ENCODE data around the gene HRAS. TPM values are rescaled to one million over a fixed set of nuclear protein-coding genes. Genes with fewer than 3 reads are reported as not detected.

Gene HRAS
- total RNA-seq, 2 experiments from 2014 or later: 23.7 to 23.9 TPM

- H3K27ac ChIP-seq (ENCODE audit: low read depth in 1 of 2, low read length in 2 of 2): no peak overlapping the region
- Mint-ChIP-seq H3K4me3 (no peak overlapping the region), H3K27me3 (no peaks in the 10 kb centered on the region), H3K4me1 (ENCODE audit: low read depth) (no peaks in the 10 kb centered on the region), H3K36me3 (ENCODE audit: low read depth) (peaks cover 9% of the 10 kb centered on the region), H3K27ac (no peak overlapping the region), H3K9me3 (no peaks in the 10 kb centered on the region)
- POLR2A ChIA-PET: no interaction called here
- TF ChIP-seq CTCF (IDR thresholded peaks at IDR 0.05): no peak
- no peaks in the 10 kb centered on the region for H3K27me3 ChIP-seq (ENCODE audit: control insufficient read depth in 1 of 2, insufficient read depth in 2 of 2, low read length in 2 of 2)
- no peak for ATAC-seq (ENCODE audit: poor library complexity)
- DNase-seq: no peak
- H3K9me3 ChIP-seq (ENCODE audit: control insufficient read depth in 1 of 2, insufficient read depth in 1 of 2, low read length in 2 of 2): no peaks in the 10 kb centered on the region
- peaks cover 7% of the 10 kb centered on the region for H3K4me1 ChIP-seq (ENCODE audit: insufficient read depth, low read length)
- intact Hi-C loops (cut with DNase I, micrococcal nuclease): no loop called here
- CTCF ChIA-PET: no interaction called here
- H3K36me3 ChIP-seq (ENCODE audit: insufficient read depth, low read length): peaks cover 26% of the 10 kb centered on the region
- H3K4me3 ChIP-seq (ENCODE audit: low read length): no peak overlapping the region
These were observed 6.3 kb downstream of the HRAS start for GRCh38 chr11:528815-529727.

- Mint-ChIP-seq H3K36me3 (ENCODE audit: low read depth) (peaks cover 9% of the 10 kb centered on the region), H3K27me3 (no peaks in the 10 kb centered on the region), H3K4me1 (ENCODE audit: low read depth) (no peaks in the 10 kb centered on the region), H3K4me3 (no peak overlapping the region), H3K9me3 (no peaks in the 10 kb centered on the region), H3K27ac (no peak overlapping the region)
- no peak for TF ChIP-seq CTCF (IDR thresholded peaks at IDR 0.05)
- CTCF ChIA-PET: interaction anchor here (1.0 kb wide), 1 partner anchor 10 kb away, joined by 3 read pairs; no protein-coding TSS in a partner anchor
- DNase-seq (no peak), ATAC-seq (ENCODE audit: poor library complexity) (no peak)
- H3K4me1 ChIP-seq (ENCODE audit: insufficient read depth, low read length): no peaks in the 10 kb centered on the region
- no peaks in the 10 kb centered on the region for H3K9me3 ChIP-seq (ENCODE audit: control insufficient read depth in 1 of 2, insufficient read depth in 1 of 2, low read length in 2 of 2)
- H3K4me3 ChIP-seq (ENCODE audit: low read length): no peak overlapping the region
- no peak overlapping the region for H3K27ac ChIP-seq (ENCODE audit: low read depth in 1 of 2, low read length in 2 of 2)
- H3K36me3 ChIP-seq (ENCODE audit: insufficient read depth, low read length): peaks cover 22% of the 10 kb centered on the region
- POLR2A ChIA-PET: no interaction called here
- no peaks in the 10 kb centered on the region for H3K27me3 ChIP-seq (ENCODE audit: control insufficient read depth in 1 of 2, insufficient read depth in 2 of 2, low read length in 2 of 2)
- intact Hi-C loops (cut with DNase I, micrococcal nuclease): no loop called here
These were observed 7.1 kb downstream of the HRAS start for GRCh38 chr11:528166-528814.

- no peaks in the 10 kb centered on the region for H3K9me3 Mint-ChIP-seq
- DNase-seq (no peak), ATAC-seq (ENCODE audit: poor library complexity) (no peak)
- TF ChIP-seq CTCF (IDR thresholded peaks at IDR 0.05): no peak
- H3K27me3 Mint-ChIP-seq: no peaks in the 10 kb centered on the region
- no peak overlapping the region for H3K4me3 ChIP-seq (ENCODE audit: low read length)
- no peaks in the 10 kb centered on the region for H3K27me3 ChIP-seq (ENCODE audit: control insufficient read depth in 1 of 2, insufficient read depth in 2 of 2, low read length in 2 of 2)
- H3K36me3 ChIP-seq (ENCODE audit: insufficient read depth, low read length): peaks cover 2% of the 10 kb centered on the region
- H3K4me1 Mint-ChIP-seq (ENCODE audit: low read depth): no peaks in the 10 kb centered on the region
- H3K27ac Mint-ChIP-seq: no peak overlapping the region
- H3K4me1 ChIP-seq (ENCODE audit: insufficient read depth, low read length): no peaks in the 10 kb centered on the region
- intact Hi-C loops (cut with DNase I, micrococcal nuclease): no loop called here
- ChIA-PET CTCF (no interaction called here), POLR2A (no interaction called here)
- no peaks in the 10 kb centered on the region for H3K36me3 Mint-ChIP-seq (ENCODE audit: low read depth)
- H3K4me3 Mint-ChIP-seq: no peak overlapping the region
- H3K9me3 ChIP-seq (ENCODE audit: control insufficient read depth in 1 of 2, insufficient read depth in 1 of 2, low read length in 2 of 2): no peaks in the 10 kb centered on the region
- no peak overlapping the region for H3K27ac ChIP-seq (ENCODE audit: low read depth in 1 of 2, low read length in 2 of 2)
These were observed 9.2 kb downstream of the HRAS start for GRCh38 chr11:526192-526591.

Data from CD4-positive, alpha-beta T cell (primary cell).